Mammary epithelial cell (primary cell): ENCODE data around the gene PLEKHO2.

Source experiments
- EZH2 ChIP-seq: IDR thresholded peaks from 2 replicates; pipeline ENCODE4 v1.6.1; 2012; ENCODE audit warnings: low read length, inconsistent platforms, borderline replicate concordance
- TF ChIP-seq, protein P1 (sequence below), 2 donors: IDR thresholded peaks in 1 of 2; conservative IDR thresholded peaks in 1 of 2; 2 replicates each; pipeline ENCODE4 v1.5.1; 2011 to 2012; ENCODE audit warnings: inconsistent platforms in 2 of 2, low read length in 2 of 2, mild to moderate bottlenecking in 2 of 2, control low read depth in 1 of 2, low read depth in 1 of 2; ENCODE audit not compliant: insufficient read depth in 1 of 2; ENCODE audit errors: extremely low read depth in 1 of 2

DNA sequence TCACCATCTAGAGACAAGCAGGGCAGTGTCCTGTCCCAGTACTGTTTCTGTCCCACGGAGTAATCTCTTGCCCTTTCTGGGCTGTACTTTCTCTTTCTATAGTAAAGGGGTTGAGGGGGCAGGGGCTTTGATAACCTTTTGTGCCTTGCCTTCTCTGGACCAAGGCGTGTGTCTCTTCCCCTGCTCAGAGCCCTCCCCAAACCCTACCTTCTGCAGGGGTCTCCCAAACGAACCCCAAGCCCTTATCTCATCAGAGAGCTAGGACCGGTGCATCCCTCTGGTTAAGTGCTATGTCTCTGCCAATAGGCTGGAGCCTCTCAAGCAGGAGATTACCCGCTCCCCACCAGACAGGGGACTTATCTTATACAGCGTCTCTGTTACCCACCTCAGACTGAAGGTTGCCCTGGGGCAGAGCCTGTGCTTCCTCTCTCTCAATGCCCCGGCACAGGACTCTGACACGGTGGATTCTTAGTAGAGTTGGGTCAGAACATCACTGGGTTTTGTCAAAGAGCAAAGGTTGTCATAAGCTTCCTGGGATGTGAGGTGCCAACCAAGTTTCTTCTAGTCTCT, 2.9 kb downstream of the PLEKHO2 start:
- TF ChIP-seq, protein P1, sequence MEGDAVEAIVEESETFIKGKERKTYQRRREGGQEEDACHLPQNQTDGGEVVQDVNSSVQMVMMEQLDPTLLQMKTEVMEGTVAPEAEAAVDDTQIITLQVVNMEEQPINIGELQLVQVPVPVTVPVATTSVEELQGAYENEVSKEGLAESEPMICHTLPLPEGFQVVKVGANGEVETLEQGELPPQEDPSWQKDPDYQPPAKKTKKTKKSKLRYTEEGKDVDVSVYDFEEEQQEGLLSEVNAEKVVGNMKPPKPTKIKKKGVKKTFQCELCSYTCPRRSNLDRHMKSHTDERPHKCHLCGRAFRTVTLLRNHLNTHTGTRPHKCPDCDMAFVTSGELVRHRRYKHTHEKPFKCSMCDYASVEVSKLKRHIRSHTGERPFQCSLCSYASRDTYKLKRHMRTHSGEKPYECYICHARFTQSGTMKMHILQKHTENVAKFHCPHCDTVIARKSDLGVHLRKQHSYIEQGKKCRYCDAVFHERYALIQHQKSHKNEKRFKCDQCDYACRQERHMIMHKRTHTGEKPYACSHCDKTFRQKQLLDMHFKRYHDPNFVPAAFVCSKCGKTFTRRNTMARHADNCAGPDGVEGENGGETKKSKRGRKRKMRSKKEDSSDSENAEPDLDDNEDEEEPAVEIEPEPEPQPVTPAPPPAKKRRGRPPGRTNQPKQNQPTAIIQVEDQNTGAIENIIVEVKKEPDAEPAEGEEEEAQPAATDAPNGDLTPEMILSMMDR (conservative IDR thresholded peaks at IDR 0.05 in 1 of 2, IDR thresholded peaks at IDR 0.05 in 1 of 2; ENCODE audit: extremely low read depth in 1 of 2, insufficient read depth in 1 of 2, low read depth in 1 of 2, low read length in 2 of 2), result no peak
- TF ChIP-seq EZH2, result no peak
